ENCODE measurements around the gene OR8D2.

Gene OR8D2, protein sequence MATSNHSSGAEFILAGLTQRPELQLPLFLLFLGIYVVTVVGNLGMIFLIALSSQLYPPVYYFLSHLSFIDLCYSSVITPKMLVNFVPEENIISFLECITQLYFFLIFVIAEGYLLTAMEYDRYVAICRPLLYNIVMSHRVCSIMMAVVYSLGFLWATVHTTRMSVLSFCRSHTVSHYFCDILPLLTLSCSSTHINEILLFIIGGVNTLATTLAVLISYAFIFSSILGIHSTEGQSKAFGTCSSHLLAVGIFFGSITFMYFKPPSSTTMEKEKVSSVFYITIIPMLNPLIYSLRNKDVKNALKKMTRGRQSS

DNA sequence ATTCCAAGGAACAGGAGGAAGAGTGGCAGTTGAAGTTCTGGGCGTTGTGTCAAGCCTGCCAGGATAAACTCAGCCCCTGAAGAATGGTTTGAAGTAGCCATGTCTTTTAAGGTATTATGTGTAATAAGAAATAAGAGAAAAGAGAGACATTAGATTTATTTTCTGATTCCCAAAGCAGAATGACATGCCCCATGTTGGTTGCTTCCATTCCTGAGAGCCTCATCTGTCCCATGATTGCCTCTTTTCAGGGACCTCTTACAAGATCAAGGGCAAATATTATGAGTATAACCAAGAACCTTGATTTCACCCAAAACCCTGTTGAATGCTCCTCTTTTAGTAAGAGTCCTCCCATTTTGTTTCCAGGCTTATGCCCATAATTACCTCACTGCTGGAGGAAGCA, at the start of gene OR8D2:
OR8D2 (minus strand) TSS at position 101 of the 400 bp plus-strand sequence; CDS start at position 101, 0 bp downstream.
- Histone ChIP-seq H3K27me3 (ENCODE audit: insufficient read depth, low read length) (no peaks in the 10 kb centered on the region), H3K9me2 (ENCODE audit: low read depth, low read length) (no peaks in the 10 kb centered on the region), H3K27ac (ENCODE audit: low read depth, low read length, poor library complexity, severe bottlenecking) (no peak within 1 kb of the TSS), H3K36me3 (ENCODE audit: insufficient read depth, low read length) (no peaks in the 10 kb centered on the region), H3K4me2 (ENCODE audit: low read length) (no peak within 1 kb of the TSS), H3K4me1 (ENCODE audit: insufficient read depth, low read length, severe bottlenecking) (no peaks in the 10 kb centered on the region), H3K4me3 (ENCODE audit: low read depth, low read length, poor library complexity, severe bottlenecking) (no peak within 1 kb of the TSS), H4K20me1 (ENCODE audit: insufficient read depth, low read length) (no peaks in the 10 kb centered on the region), H3F3A (ENCODE audit: insufficient read depth, low read length) (no peaks in the 10 kb centered on the region), H3K9me3 (ENCODE audit: low read length) (no peaks in the 10 kb centered on the region), H2AFZ (ENCODE audit: low read length) (no peak within 1 kb of the TSS), H3K9ac (ENCODE audit: low read length) (no peak within 1 kb of the TSS), H3K79me2 (ENCODE audit: insufficient read depth, low read length) (no peaks in the 10 kb centered on the region)
- TF ChIP-seq, protein P1, sequence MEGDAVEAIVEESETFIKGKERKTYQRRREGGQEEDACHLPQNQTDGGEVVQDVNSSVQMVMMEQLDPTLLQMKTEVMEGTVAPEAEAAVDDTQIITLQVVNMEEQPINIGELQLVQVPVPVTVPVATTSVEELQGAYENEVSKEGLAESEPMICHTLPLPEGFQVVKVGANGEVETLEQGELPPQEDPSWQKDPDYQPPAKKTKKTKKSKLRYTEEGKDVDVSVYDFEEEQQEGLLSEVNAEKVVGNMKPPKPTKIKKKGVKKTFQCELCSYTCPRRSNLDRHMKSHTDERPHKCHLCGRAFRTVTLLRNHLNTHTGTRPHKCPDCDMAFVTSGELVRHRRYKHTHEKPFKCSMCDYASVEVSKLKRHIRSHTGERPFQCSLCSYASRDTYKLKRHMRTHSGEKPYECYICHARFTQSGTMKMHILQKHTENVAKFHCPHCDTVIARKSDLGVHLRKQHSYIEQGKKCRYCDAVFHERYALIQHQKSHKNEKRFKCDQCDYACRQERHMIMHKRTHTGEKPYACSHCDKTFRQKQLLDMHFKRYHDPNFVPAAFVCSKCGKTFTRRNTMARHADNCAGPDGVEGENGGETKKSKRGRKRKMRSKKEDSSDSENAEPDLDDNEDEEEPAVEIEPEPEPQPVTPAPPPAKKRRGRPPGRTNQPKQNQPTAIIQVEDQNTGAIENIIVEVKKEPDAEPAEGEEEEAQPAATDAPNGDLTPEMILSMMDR (IDR thresholded peaks at IDR 0.05; ENCODE audit: low read length): no peak
- TF ChIP-seq EZH2 (IDR thresholded peaks at IDR 0.05; ENCODE audit: borderline replicate concordance, low read length): no peak

DNA sequence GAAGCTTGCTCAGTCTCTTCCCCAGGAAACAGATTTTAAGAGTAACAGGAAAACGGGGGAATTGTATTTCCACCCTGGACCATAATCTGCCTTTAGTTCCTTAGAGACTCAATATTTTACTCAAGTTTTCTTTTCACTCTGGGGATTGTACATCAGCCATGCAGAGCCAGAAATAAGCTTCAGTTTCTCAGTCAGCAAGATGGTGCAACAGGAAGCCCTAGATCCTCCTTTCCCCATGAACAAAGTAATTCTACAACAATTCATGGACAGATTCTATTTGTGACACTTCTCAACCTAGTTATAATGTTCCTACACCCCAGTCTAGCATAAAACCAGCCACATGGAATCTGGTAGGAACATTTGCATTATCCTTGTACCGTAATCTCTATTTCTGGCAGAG, 39.6 kb upstream of the OR8D2 start:
- Histone ChIP-seq H3K4me2 (ENCODE audit: low read length) (no peak overlapping the region), H3K9me2 (ENCODE audit: low read depth, low read length) (no peaks in the 10 kb centered on the region), H3K27me3 (ENCODE audit: insufficient read depth, low read length) (no peaks in the 10 kb centered on the region), H4K20me1 (ENCODE audit: insufficient read depth, low read length) (no peaks in the 10 kb centered on the region), H3K4me1 (ENCODE audit: insufficient read depth, low read length, severe bottlenecking) (no peaks in the 10 kb centered on the region), H3K27ac (ENCODE audit: low read depth, low read length, poor library complexity, severe bottlenecking) (no peak overlapping the region), H3K36me3 (ENCODE audit: insufficient read depth, low read length) (no peaks in the 10 kb centered on the region), H2AFZ (ENCODE audit: low read length) (no peak overlapping the region), H3K79me2 (ENCODE audit: insufficient read depth, low read length) (no peaks in the 10 kb centered on the region), H3K4me3 (ENCODE audit: low read depth, low read length, poor library complexity, severe bottlenecking) (no peak overlapping the region), H3K9ac (ENCODE audit: low read length) (no peak overlapping the region), H3K9me3 (ENCODE audit: low read length) (no peaks in the 10 kb centered on the region), H3F3A (ENCODE audit: insufficient read depth, low read length) (no peaks in the 10 kb centered on the region)
- TF ChIP-seq, protein P1 (IDR thresholded peaks at IDR 0.05; ENCODE audit: low read length): no peak
- TF ChIP-seq EZH2 (IDR thresholded peaks at IDR 0.05; ENCODE audit: borderline replicate concordance, low read length): no peak

DNA sequence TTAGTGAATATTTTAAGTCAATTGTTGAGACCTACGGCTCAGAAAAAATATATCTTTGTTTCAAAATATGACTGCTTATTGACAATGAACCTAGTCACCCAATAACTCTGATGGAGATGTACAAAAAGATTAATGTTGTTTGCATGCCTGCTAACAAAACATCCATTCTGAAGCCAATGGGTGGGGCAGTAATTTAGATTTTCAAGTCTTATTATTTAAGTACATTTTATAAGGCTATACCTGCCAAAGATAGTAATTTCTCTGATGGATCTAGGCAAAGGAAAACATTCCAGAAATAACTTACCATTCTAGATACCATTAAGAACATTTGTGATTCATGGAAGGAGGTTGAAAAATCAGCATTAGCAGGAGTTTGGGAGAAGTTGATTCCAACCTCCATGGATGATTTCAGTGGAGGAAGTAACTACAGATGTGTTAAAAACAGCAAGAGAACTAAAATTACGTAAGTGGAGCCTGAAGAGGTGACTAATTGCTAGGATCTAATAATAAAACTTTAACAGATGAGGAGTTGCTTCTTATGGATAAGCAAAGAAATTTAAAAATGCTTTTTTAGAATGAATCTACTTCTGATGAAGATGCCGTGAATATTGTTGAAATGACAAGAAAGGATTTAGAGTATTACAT, 26.4 kb upstream of the OR8D2 start:
- H3K79me2 ChIP-seq (ENCODE audit: insufficient read depth, low read length): no peaks in the 10 kb centered on the region
- H3K27ac ChIP-seq (ENCODE audit: low read depth, low read length, poor library complexity, severe bottlenecking): no peak overlapping the region
- no peaks in the 10 kb centered on the region for H4K20me1 ChIP-seq (ENCODE audit: insufficient read depth, low read length)
- H3K27me3 ChIP-seq (ENCODE audit: insufficient read depth, low read length): no peaks in the 10 kb centered on the region
- no peaks in the 10 kb centered on the region for H3K9me3 ChIP-seq (ENCODE audit: low read length)
- H3K9me2 ChIP-seq (ENCODE audit: low read depth, low read length): no peaks in the 10 kb centered on the region
- no peak overlapping the region for H3K4me2 ChIP-seq (ENCODE audit: low read length)
- H3K4me3 ChIP-seq (ENCODE audit: low read depth, low read length, poor library complexity, severe bottlenecking): no peak overlapping the region
- H3K4me1 ChIP-seq (ENCODE audit: insufficient read depth, low read length, severe bottlenecking): no peaks in the 10 kb centered on the region
- H2AFZ ChIP-seq (ENCODE audit: low read length): no peak overlapping the region
- H3K36me3 ChIP-seq (ENCODE audit: insufficient read depth, low read length): no peaks in the 10 kb centered on the region
- no peak for TF ChIP-seq EZH2 (IDR thresholded peaks at IDR 0.05; ENCODE audit: borderline replicate concordance, low read length)
- TF ChIP-seq, protein P1 (IDR thresholded peaks at IDR 0.05; ENCODE audit: low read length): no peak
- no peaks in the 10 kb centered on the region for H3F3A ChIP-seq (ENCODE audit: insufficient read depth, low read length)
- no peak overlapping the region for H3K9ac ChIP-seq (ENCODE audit: low read length)
